Peyer's patch (tissue), 4 donors: ENCODE data around the gene SBF1. TPM values are rescaled to one million over a fixed set of nuclear protein-coding genes. Genes with fewer than 3 reads are reported as not detected.

Source experiments
- DNase-seq, 3 donors: peaks; one replicate each; pipeline ENCODE4 v3.0.0-alpha.2; 2017 to 2019
- H3K27ac ChIP-seq, 4 donors: fragments of 200-600 bp; sonication (generic); one replicate each; pipeline ENCODE4 v1.5.1; 2016 to 2019
- H3K27me3 ChIP-seq, 2 donors: fragments of 200-600 bp; sonication (generic); one replicate each; pipeline ENCODE4 v1.5.1; 2019
- H3K36me3 ChIP-seq, 3 donors: fragments of 200-600 bp; sonication (generic); one replicate each; pipeline ENCODE4 v1.5.1; 2016 to 2019
- H3K4me1 ChIP-seq, 4 donors: fragments of 200-600 bp; sonication (generic); one replicate each; pipeline ENCODE4 v1.5.1; 2016 to 2019
- H3K4me3 ChIP-seq, 4 donors: fragments of 200-600 bp; sonication (generic); 1 replicate in 3 of 4; 2 replicates in 1 of 4; pipeline ENCODE4 v1.5.1; 2016 to 2019; ENCODE audit warnings: mild to moderate bottlenecking in 1 of 4
- H3K9me3 ChIP-seq, 4 donors: fragments of 200-600 bp; sonication (generic); one replicate each; pipeline ENCODE4 v1.5.1; 2016 to 2019; ENCODE audit warnings: mild to moderate bottlenecking in 1 of 4
- POLR2A ChIP-seq, 2 donors: fragments of 450-650 bp; IDR thresholded peaks; one replicate each; pipeline ENCODE4 v1.5.1; 2017; ENCODE audit warnings: antibody characterized with exemption in 2 of 2, mild to moderate bottlenecking in 2 of 2, moderate library complexity in 2 of 2
- total RNA-seq, 4 donors: library from RNA; depleted of rRNA; stranded (reverse); fragments of >200 nt; gene quantifications; one replicate each; pipeline ENCODE4 v1.1.0, GENCODE V29; 2016
- TF ChIP-seq, protein P1 (sequence below), 6 experiments: fragments of 450-650 bp in 4 of 6; fragments of 200-600 bp in 2 of 6; sonication (generic) in 1 of 6; IDR thresholded peaks; one replicate each; pipeline ENCODE4 v1.5.1; 2017 to 2019; ENCODE audit warnings: antibody characterized with exemption in 6 of 6, mild to moderate bottlenecking in 3 of 6, moderate library complexity in 1 of 6

Gene SBF1
- total RNA-seq, 4 donors from 2014 or later = 72.0 to 133 (median 121) TPM

DNA sequence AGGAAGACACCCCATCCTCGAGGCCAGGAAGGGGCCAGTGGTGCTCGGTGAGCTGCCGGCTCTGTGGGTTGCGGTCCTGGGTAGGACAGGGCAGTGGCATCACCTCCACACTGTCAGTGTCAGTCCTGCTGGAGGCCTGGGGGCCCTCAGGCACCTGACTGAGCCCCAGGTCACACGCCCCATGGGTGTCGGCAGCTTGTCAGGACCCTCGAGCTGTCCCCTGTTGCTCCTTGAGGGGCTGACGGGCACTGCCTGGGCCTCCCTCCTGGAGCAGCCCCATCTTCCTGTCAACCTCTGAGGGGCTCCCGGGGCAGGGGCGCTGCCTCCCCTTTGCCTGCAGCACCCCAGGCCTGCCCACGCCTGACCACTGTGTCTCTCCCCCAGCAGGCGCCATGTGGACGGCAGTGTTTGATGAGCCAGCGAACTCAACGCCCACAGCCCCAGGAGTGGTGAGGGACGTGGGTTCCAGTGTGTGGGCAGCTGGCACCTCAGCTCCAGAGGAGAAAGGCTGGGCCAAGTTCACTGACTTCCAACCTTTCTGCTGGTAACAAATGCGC lies 35.4 kb downstream of the SBF1 start:
- no peak for TF ChIP-seq POLR2A (IDR thresholded peaks at IDR 0.05)
- TF ChIP-seq, protein P1, sequence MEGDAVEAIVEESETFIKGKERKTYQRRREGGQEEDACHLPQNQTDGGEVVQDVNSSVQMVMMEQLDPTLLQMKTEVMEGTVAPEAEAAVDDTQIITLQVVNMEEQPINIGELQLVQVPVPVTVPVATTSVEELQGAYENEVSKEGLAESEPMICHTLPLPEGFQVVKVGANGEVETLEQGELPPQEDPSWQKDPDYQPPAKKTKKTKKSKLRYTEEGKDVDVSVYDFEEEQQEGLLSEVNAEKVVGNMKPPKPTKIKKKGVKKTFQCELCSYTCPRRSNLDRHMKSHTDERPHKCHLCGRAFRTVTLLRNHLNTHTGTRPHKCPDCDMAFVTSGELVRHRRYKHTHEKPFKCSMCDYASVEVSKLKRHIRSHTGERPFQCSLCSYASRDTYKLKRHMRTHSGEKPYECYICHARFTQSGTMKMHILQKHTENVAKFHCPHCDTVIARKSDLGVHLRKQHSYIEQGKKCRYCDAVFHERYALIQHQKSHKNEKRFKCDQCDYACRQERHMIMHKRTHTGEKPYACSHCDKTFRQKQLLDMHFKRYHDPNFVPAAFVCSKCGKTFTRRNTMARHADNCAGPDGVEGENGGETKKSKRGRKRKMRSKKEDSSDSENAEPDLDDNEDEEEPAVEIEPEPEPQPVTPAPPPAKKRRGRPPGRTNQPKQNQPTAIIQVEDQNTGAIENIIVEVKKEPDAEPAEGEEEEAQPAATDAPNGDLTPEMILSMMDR (IDR thresholded peaks at IDR 0.05) = no peak
- Histone ChIP-seq H3K4me3 (no peak overlapping the region), H3K4me1 (peaks cover 0 to 9% (median 0%) of the 10 kb centered on the region in 4 donors), H3K36me3 (peaks cover 0 to 72% (median 0%) of the 10 kb centered on the region in 3 donors), H3K9me3 (no peaks in the 10 kb centered on the region), H3K27me3 (no peaks in the 10 kb centered on the region), H3K27ac (no peak overlapping the region)
- no peak for DNase-seq

- DNase-seq = no peak
- peaks cover 0 to 72% (median 0%) of the 10 kb centered on the region in 3 donors for H3K36me3 ChIP-seq
Measured at GRCh38 chr22:50438305-50439275, 36.2 kb downstream of the SBF1 start.

GRCh38 chr22:50437511-50438304 lies 37.1 kb downstream of the SBF1 start:
- no peaks in the 10 kb centered on the region for H3K27me3 ChIP-seq
- H3K4me1 ChIP-seq = no peaks in the 10 kb centered on the region
- no peak for DNase-seq
- H3K36me3 ChIP-seq = peaks cover 0 to 76% (median 0%) of the 10 kb centered on the region in 3 donors
- H3K4me3 ChIP-seq = no peak overlapping the region
- H3K9me3 ChIP-seq = no peaks in the 10 kb centered on the region
- H3K27ac ChIP-seq = no peak overlapping the region
- TF ChIP-seq, protein P1 (IDR thresholded peaks at IDR 0.05) = no peak
- no peak for TF ChIP-seq POLR2A (IDR thresholded peaks at IDR 0.05)

More at GRCh38 chr22:50438305-50439275, 36.2 kb downstream of the SBF1 start:
- Histone ChIP-seq H3K27ac (no peak overlapping the region), H3K27me3 (no peaks in the 10 kb centered on the region), H3K4me1 (peaks cover 0 to 1% (median 0%) of the 10 kb centered on the region in 4 donors), H3K9me3 (no peaks in the 10 kb centered on the region), H3K4me3 (no peak overlapping the region)
- TF ChIP-seq POLR2A (IDR thresholded peaks at IDR 0.05) = no peak
- TF ChIP-seq, protein P1 (IDR thresholded peaks at IDR 0.05) = no peak

- H3K27ac ChIP-seq = no peak overlapping the region
- no peaks in the 10 kb centered on the region for H3K4me1 ChIP-seq
- no peaks in the 10 kb centered on the region for H3K9me3 ChIP-seq
- TF ChIP-seq, protein P1 (IDR thresholded peaks at IDR 0.05) = no peak
- no peak for TF ChIP-seq POLR2A (IDR thresholded peaks at IDR 0.05)
- H3K27me3 ChIP-seq = no peaks in the 10 kb centered on the region
- no peak overlapping the region for H3K4me3 ChIP-seq
- no peak for DNase-seq
- H3K36me3 ChIP-seq = peaks cover 0 to 84% (median 0%) of the 10 kb centered on the region in 3 donors
Measured at GRCh38 chr22:50436841-50437341, 37.9 kb downstream of the SBF1 start.
